DOHH2 (cell line): ENCODE results near the gene RELA.

ENCODE experiments used
- CTCF ChIP-seq: fragments of 200-600 bp; sonication (generic); IDR thresholded peaks from one replicate; pipeline ENCODE4 v1.5.1; 2014; ENCODE audit warnings: antibody characterized with exemption, mild to moderate bottlenecking, low read depth, low read length; ENCODE audit not compliant: poor library complexity, severe bottlenecking
- EZH2phosphoT487 ChIP-seq: fragments of 200-600 bp; sonication (generic); IDR thresholded peaks from 2 replicates; pipeline ENCODE4 v1.6.1; 2017; ENCODE audit warnings: borderline replicate concordance, mild to moderate bottlenecking, antibody characterized with exemption, low read length, moderate library complexity, mixed read lengths

GRCh38 chr11:65646958-65647701 lies 15.6 kb downstream of the RELA start:
- TF ChIP-seq EZH2phosphoT487: no peak
- no peak for TF ChIP-seq CTCF
